ENCODE results near the gene SNRNP200.

Gene SNRNP200

GRCh38 chr2:96241227-96241626 lies 64.1 kb downstream of the SNRNP200 start:
- Histone ChIP-seq H3K4me3 (ENCODE audit: low read depth, low read length) (no peak overlapping the region), H3K27me3 (no peaks in the 10 kb centered on the region), H3K9me3 (no peaks in the 10 kb centered on the region), H3K36me3 (no peaks in the 10 kb centered on the region), H3K4me1 (no peaks in the 10 kb centered on the region)
- no peak for DNase-seq
- TF ChIP-seq CTCF (IDR thresholded peaks at IDR 0.05; ENCODE audit: low read depth, low read length), result no peak

DNA sequence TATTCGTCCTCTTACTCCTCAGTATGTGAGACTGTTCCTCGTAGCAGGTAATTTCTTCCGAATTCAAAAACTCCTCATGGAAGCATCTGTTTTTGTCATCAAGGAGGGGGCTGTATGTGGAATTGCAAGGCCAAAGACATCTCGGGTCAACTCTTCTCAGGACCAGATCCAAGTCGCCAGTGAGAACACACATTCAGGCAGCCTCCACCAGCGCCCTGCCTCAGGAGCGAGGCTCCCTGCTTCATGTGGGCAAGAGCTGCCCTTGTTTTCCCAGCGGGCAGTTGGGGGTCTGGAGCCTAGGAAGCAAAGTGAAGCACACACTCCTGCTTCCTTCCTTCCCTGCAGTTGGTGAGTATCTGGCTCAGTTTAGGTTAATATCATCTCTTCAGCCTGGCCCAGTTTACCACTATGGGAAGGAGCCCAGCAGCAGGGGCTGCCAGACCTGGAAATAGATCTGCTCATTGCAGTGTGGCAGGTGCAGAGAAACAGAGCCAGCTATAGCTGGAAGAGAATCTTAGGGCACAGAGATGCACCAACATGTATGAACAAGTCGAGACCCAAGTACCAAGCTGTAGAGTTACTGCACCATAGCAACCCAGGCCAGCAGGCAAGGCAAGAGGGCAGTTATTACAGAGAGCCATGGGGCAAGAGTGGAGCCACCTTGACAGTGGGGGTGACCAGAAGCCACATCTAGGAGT lies 64.9 kb downstream of the SNRNP200 start:
- Histone ChIP-seq H3K9me3 (no peaks in the 10 kb centered on the region), H3K27me3 (no peaks in the 10 kb centered on the region), H3K36me3 (no peaks in the 10 kb centered on the region), H3K4me3 (ENCODE audit: low read depth, low read length) (no peak overlapping the region), H3K4me1 (no peaks in the 10 kb centered on the region)
- DNase-seq, result no peak
- TF ChIP-seq CTCF (IDR thresholded peaks at IDR 0.05; ENCODE audit: low read depth, low read length), result no peak

DNA sequence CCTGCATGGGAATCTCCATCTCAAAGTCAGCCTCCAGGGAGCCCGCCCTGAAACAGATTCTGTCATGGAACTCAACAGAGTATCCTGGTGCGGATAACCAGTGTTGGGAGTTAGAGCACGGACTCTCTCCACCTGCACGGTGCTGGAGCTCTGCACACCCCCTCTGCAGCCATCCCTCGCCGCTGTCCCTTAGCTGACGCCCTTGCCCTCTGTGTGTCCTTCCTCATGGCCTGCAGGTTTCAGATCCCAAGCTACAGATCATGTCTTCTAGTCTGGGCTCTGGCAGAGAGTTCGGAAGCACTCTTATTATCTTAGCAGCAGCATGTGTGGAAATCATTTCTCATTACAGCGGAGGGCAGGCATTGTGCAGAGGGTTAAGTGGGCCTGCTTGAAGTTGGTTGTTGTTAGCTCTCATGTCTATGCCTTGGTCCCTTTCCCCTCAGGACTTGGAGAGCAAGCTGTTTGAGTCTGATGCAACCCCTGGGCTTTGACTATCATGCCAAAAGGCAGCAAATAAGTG lies 65.5 kb downstream of the SNRNP200 start:
- Histone ChIP-seq H3K27me3 (no peaks in the 10 kb centered on the region), H3K4me3 (ENCODE audit: low read depth, low read length) (no peak overlapping the region), H3K36me3 (no peaks in the 10 kb centered on the region), H3K4me1 (no peaks in the 10 kb centered on the region), H3K9me3 (no peaks in the 10 kb centered on the region)
- no peak for DNase-seq
- TF ChIP-seq CTCF (IDR thresholded peaks at IDR 0.05; ENCODE audit: low read depth, low read length), result no peak

GRCh38 chr2:96239091-96239490 lies 66.3 kb downstream of the SNRNP200 start:
- no peak for DNase-seq
- Histone ChIP-seq H3K4me1 (no peaks in the 10 kb centered on the region), H3K4me3 (ENCODE audit: low read depth, low read length) (no peak overlapping the region), H3K9me3 (no peaks in the 10 kb centered on the region), H3K36me3 (no peaks in the 10 kb centered on the region), H3K27me3 (no peaks in the 10 kb centered on the region)
- no peak for TF ChIP-seq CTCF (IDR thresholded peaks at IDR 0.05; ENCODE audit: low read depth, low read length)

DNA sequence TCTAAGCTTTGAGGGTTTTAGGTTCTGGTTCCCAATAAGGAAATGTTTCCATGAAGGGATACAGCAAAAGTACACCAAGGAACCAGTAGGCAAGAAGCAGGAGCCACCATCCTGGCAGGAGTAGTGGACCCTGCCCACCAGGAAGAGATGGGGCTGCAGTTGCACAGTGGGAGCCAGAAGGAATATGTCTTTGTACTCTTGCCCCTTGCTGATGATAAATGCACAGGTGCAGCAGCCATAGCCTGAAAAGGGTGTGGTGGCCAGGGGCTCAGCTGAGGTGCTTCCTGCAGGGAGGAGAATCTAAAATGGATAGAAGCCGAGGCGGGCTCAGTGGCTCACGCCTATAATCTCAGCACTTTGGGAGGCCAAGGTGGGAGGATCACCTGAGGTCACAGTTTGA lies 67.1 kb downstream of the SNRNP200 start:
- Histone ChIP-seq H3K4me3 (ENCODE audit: low read depth, low read length) (no peak overlapping the region), H3K27me3 (no peaks in the 10 kb centered on the region), H3K36me3 (no peaks in the 10 kb centered on the region), H3K9me3 (no peaks in the 10 kb centered on the region), H3K4me1 (no peaks in the 10 kb centered on the region)
- no peak for TF ChIP-seq CTCF (IDR thresholded peaks at IDR 0.05; ENCODE audit: low read depth, low read length)
- no peak for DNase-seq

DNA sequence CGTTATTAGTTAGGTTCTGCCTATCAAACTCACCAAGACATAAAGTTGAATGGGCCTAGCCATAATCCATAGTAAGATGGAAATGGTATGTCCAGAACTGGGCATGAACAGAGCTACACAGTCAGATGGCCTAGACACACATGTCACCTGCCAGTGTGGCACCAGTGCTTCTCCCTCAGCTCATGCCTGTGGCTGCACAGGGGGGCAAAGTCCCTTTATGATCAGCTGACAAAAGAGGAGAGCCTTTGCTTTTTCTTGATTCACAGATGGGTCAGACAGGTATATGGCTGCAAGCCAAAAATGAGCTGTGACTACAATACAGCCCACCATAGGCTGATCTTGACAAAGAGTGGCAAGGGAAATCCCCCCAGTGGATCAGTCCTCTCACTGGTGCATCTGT lies 68.5 kb downstream of the SNRNP200 start:
- Histone ChIP-seq H3K36me3 (no peaks in the 10 kb centered on the region), H3K9me3 (no peaks in the 10 kb centered on the region), H3K4me3 (ENCODE audit: low read depth, low read length) (no peak overlapping the region), H3K4me1 (no peaks in the 10 kb centered on the region), H3K27me3 (no peaks in the 10 kb centered on the region)
- no peak for DNase-seq
- TF ChIP-seq CTCF (IDR thresholded peaks at IDR 0.05; ENCODE audit: low read depth, low read length), result no peak
